ENCODE measurements around the gene TBXA2R. TPM values are rescaled to one million over a fixed set of nuclear protein-coding genes. Genes with fewer than 3 reads are reported as not detected.

The TBXA2R gene
- total RNA-seq, result 1.3 and 4.2 TPM in 2 replicates

DNA sequence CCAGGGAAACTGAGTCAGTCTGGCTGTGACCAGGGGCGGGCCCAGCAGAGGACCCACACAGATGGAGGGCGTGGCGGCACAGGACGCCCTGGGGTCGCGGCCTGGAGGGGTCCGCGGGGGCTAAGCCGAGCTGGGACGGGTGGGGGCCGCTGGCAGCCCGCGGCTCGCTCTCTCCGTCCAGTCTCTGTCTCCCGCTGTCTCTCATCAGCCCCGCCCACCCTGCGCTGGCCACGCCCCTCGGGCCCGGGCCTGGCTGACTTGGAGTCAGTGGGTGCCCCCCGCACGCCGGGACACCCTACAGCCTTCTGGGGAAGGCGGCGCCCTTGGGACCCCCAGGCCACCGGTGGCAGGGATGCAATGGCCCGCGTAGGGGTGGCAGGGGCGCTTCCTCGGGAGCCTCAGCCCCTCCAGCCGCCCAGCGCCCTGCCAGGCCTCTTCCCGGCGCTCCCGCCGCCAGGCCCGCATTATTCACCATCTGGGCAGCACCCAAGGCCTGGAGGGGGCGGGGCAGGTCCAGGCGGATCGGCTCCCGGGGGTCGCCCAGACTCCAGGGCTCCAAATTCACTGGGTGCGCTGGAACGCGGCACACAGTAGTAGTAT lies at the start of gene TBXA2R:
Gene TBXA2R (minus strand): TSS at position 186 of the 600 bp plus-strand sequence. CDS start 6,241 bp downstream, outside the sequence.

DNA sequence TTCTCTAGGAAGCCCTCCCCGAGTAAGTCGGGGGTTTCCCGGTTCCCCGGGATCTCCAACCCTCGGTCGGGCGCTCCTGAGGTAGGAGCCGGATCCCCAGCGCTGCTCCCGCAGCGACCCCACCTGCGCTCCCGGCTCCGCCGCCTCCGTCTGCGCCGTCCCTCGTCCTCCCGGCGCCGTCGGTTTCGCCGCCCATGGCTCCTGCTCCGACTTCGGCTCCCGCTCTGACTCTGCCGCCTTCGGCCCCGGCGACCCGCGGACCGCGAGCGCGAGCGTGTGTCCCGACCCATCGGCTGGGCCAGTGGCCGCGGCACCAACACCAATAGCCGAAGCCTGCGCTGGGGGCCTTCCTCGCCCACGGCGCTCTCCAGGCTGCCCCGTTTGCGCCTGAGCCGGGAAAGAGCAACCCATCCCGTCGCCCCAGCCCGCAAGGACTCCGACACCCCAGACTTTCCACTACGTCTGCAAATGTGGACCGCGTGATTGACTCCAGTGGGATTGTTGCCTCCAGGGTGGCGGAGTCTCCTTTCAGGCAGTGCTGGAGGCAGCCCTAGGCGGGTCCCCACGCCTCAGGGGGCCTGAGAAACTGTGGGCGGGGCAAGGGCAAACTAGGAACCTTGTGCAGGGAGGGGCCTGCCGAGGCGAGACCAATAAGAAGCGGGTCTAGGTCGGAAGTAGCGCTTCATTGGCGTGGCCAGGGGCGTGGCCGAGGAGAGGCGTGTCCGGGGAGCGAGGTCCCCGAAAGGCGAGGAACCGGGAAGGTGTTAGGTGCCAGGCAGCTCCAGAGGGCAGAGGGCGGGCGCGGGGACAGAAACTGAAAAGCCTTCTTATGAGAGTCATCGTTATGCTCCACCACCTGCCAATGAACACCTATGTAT lies 20.0 kb upstream of the TBXA2R start, which contains the start of gene CACTIN:
Gene CACTIN (minus strand): TSS at position 318 of the 878 bp plus-strand sequence. CDS start 28 bp downstream, at position 290.

DNA sequence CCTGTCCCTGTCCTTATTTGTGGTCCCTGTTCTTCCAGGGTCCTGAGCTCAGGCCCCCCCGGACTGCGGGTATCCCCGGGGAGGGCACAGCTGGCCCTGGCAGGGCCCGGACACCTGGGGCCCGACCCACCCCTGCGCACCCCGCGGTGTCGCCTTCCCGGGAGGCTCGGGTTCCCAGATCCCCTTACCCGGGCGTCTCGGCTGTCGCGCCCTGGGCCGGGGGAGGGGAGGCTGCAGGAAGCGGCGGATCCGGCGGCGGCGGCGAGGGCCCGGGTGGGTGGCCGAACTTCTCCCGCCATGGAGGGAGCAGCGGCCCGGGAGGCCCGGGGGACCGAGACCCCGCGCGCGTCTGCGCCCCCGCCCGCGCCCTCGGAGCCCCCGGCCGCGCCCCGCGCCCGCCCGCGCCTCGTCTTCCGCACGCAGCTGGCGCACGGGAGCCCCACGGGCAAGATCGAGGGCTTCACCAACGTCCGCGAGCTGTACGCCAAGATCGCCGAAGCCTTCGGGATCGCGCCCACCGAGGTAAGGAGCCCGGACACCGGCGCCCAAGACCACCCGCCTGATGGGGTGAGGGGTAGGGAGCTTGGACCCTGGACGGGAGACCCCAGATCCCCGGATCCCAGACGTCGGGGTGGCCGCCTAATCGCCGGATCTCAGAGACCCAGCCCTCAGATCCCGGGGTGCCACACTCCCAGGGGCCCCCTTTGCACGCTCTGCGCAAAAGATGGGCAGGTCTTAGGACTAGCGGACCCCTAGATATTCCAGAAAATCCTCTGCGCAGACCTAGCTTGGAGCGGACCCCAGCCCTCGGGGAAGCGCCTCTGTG lies 21.2 kb downstream of the TBXA2R start, which contains the start of gene GIPC3:
Gene GIPC3 (plus strand): TSS at position 178 of the 826 bp plus-strand sequence. CDS start 120 bp downstream, at position 298.

DNA sequence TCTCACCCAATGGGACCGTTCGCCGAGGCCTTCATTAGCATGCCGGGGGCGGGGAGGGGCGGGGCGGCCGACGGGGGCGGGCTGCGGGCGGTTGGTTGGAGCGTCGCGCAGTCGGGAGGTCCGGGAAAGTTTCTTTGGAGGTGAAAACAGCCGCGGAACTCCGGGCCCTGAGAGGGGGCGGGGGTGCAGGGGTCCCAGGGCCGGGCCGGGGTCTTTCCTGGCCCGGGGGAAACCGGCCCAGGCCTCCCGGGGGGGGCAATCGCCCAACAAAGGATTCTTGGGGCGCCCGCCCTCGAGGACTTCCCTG lies 33.9 kb downstream of the TBXA2R start, which contains the start of gene HMG20B:
Gene HMG20B (plus strand): TSS at position 90 of the 307 bp plus-strand sequence. CDS start 366 bp downstream, outside the sequence.

DNA sequence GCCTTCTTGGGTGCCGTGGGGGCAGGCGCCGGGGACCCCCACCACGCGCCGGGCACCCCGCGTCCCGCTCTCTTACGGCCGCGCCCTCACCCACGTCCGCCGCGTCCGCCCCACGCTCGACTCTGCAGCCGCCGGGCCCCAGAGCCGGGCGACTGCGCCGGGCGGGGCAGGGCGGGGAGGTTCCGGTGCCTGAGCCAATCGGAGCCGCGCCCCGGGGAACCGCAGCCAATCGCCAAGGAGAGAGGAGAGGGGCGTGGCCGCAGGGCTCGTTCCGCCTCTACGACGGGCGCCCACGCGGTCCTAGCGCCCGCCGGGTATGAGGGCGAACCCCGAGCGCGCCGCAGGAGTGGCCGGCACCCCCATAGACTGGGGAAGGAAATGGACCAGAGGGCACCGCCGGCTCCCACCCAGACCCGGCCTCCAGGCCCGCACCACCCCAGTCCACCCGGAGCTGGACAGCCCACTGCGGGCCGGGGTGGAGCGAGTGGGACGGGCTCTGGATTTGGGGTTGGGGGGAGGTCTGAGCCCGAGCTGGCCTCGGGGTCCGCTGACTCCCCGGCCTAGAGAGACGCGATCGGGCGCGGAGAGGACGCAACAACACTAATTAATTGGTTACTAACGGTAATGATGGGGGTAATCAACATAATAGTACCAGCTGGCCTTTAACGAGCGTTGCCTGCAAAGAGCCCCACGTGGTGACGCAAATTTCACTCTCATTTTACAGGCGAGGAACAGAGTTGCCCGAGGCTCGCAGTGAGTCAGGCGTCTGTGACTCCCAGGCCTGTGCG lies 49.0 kb downstream of the TBXA2R start, which contains the start of gene MFSD12:
Gene MFSD12 (minus strand): TSS at position 126 of the 788 bp plus-strand sequence. CDS start 183 bp downstream, outside the sequence.

Other genes with a start within 250 kb of the TBXA2R start
- gene NFIC, start 240.3 kb downstream of the TBXA2R start, total RNA-seq, result 37.5 and 50.5 TPM in 2 replicates
- gene SMIM24, start 126.3 kb downstream of the TBXA2R start, total RNA-seq, result not detected in 2 replicates
- not detected in 2 replicates for gene SMIM44, start 123.4 kb downstream of the TBXA2R start, total RNA-seq
- 12.6 and 16.2 TPM in 2 replicates for gene DOHH, start 106.2 kb downstream of the TBXA2R start, total RNA-seq
- 25.1 and 35.3 TPM in 2 replicates for gene FZR1, start 100.6 kb downstream of the TBXA2R start, total RNA-seq
- gene TEKTIP1, start 67.7 kb downstream of the TBXA2R start, total RNA-seq, result not detected in 2 replicates
- 72.6 and 80.2 TPM in 2 replicates for gene MFSD12, start 49.3 kb downstream of the TBXA2R start, total RNA-seq
- gene HMG20B, start 33.9 kb downstream of the TBXA2R start, total RNA-seq, result 75.0 and 88.5 TPM in 2 replicates
- gene GIPC3, start 21.4 kb downstream of the TBXA2R start, total RNA-seq, result 0.18 and 0.32 TPM in 2 replicates
- 19.0 and 26.4 TPM in 2 replicates for gene CACTIN, start 19.9 kb upstream of the TBXA2R start, total RNA-seq
- 32.7 and 38.6 TPM in 2 replicates for gene PIP5K1C, start 93.6 kb upstream of the TBXA2R start, total RNA-seq
- gene TJP3, start 101.5 kb upstream of the TBXA2R start, total RNA-seq, result not detected in 2 replicates
- gene APBA3, start 154.8 kb upstream of the TBXA2R start, total RNA-seq, result 17.9 and 25.6 TPM in 2 replicates
- 51.7 and 57.4 TPM in 2 replicates for gene MRPL54, start 155.8 kb upstream of the TBXA2R start, total RNA-seq
- not detected in 2 replicates for gene RAX2, start 165.4 kb upstream of the TBXA2R start, total RNA-seq
- not detected in 2 replicates for gene MATK, start 179.5 kb upstream of the TBXA2R start, total RNA-seq

Data from cardiac atrium fibroblast (primary cell).